ENCODE measurements around the gene GPR84.

- TF ChIP-seq SUZ12 (IDR thresholded peaks at IDR 0.05; ENCODE audit: extremely low read depth, insufficient read depth, insufficient read length) (no peak), ZNF274 (IDR thresholded peaks at IDR 0.05; ENCODE audit: low read depth, low read length) (no peak)
Measured at GRCh38 chr12:54394986-54395385, 30.7 kb upstream of the GPR84 start.

All from NT2/D1 (cell line).